ENCODE measurements around the gene SPART.
"Not testable (repeated sequence)": the region's sequence is repeated elsewhere in the genome, so short reads cannot be mapped to it uniquely, and the experiment has no call there.

Gene SPART

GRCh38 chr13:36356058-36356457 is 9.9 kb upstream of the SPART start:
- no peak for DNase-seq (ENCODE audit: low read depth)
- no peak overlapping the region for H3K4me3 ChIP-seq (ENCODE audit: low read depth, low read length)

- no peak for DNase-seq (ENCODE audit: low read depth)
- no peak overlapping the region for H3K4me3 ChIP-seq (ENCODE audit: low read depth, low read length)
These were observed 9.4 kb upstream of the SPART start for GRCh38 chr13:36355632-36356031.

DNA sequence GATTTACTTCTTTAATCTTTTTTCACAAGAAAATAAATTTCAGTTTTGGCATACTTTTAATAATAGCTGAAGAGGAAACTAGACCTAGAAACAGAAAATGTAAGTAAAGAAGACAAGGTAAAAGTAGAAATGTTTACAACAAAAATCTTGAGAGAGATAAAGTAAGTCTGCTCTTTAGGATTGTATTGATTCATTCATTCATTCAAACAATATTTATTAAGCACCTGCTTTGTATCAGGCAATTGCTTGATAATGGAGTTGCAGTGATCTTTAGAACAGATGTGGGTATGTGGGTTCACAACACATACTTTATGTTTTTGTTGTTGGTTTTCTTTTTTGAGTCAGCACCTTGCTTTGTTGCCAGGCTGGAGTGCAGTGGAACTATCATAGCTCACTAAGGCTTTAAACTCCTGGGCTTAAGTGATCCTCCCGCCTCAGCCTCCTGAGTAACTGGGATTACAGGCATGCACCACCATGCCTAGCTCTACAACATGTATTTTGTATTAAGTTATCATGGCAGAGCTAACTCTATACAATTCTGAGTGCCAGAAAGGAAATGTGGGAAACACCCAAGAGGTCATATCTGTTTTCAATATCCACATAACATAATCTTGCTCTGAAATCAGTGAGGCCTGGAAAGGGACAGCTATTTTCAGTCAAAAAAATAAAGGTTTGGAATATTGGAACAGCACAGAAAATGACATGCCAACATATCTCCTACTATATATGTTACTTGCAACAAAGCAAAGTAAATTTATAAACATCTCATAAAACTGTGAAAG is 8.8 kb upstream of the SPART start:
- DNase-seq (ENCODE audit: low read depth) = no peak
- H3K4me3 ChIP-seq (ENCODE audit: low read depth, low read length) = no peak overlapping the region

GRCh38 chr13:36353001-36353400 is 6.8 kb upstream of the SPART start:
- no peak for DNase-seq (ENCODE audit: low read depth)
- no peak overlapping the region for H3K4me3 ChIP-seq (ENCODE audit: low read depth, low read length)

DNA sequence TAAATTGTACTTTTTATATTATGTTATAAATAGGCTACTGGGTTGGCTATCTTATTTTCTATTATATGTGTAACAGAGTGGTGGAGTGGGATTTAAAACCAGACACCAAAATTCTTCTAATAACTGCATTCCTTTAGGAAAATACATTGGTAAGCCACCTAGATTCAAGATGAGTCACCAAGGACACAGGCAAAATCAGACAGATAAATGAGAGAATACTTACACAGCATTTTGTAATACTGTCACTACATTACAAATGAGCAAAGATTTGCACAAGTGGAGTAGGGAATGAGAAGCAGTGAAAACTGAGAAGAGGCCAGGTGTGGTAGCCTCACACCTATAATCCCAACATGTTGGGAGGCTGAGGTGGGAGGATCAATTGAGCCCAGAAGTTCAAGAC is 6.2 kb upstream of the SPART start:
- no peak for DNase-seq (ENCODE audit: low read depth)

GRCh38 chr13:36347531-36348210 is 1.5 kb upstream of the SPART start:
- no peak overlapping the region for H3K4me3 ChIP-seq (ENCODE audit: low read depth, low read length)
- DNase-seq (ENCODE audit: low read depth) = no peak

More for the DNA sequence above, 6.2 kb upstream of the SPART start:
- H3K4me3 ChIP-seq (ENCODE audit: low read depth, low read length) = no peak overlapping the region

DNA sequence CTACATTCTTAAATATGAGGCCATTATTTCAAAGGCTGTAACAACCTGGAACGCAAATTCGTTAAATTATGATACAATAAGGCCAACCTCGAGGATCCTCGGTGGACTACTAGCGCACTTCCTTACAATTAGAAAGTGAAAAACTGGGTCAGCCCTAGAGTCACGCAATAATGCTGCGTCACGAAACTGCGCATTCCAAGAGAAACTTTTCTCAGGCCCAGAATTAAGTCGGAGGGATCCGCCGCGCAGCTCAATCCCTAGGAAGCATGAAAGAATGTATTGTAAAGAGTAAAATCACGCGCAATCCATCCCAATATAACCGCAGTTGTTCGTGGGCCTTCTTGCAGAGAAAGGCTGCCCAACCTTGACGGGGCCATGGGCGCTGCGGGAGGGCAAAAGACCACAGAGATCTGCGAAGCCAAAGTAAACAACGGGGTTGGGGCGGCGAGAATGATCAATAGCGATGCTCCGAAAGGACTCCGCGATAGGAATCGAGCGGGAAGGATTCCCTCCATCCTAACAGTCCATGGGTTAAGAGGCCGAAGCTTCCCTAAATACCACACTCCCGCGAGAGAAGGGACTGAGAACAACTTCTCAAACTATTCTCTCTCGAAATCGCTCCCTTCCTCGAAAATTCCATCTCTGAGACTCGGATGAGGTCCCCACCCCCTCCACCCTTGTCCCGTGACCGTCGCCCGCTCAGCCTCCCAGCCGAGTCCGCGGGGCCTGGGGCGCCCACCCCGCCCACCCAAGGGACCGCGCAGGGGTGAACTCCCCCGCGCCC is 564 bp downstream of the SPART start:
- H3K4me3 ChIP-seq (ENCODE audit: low read depth, low read length) = peak overlapping the region; percentile 85
- DNase-seq (ENCODE audit: low read depth) = peak; percentile 74

GRCh38 chr13:36344886-36345437 is 1.2 kb downstream of the SPART start:
- H3K4me3 ChIP-seq (ENCODE audit: low read depth, low read length) = peak overlapping the region; percentile 85
- no peak for DNase-seq (ENCODE audit: low read depth)

DNA sequence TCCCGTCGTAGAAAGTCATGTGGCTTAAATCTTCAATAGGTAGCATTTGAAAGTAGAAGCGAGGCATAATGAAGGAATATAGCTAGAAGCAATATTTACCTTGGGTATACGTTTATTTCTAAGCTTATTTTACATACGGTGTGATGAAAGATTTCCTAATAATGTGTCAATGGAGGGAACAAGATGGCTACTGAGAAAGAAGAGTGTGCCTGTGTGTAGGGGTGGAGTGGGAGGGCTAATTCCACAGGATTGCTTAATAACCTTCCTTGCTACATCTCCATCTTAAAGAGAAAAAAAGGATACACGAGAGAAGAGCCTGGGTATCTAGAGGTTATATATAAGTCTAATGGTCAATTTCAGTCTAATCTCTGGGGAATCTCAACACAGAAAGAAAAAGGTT is 2.0 kb downstream of the SPART start:
- peak overlapping the region; percentile 85 for H3K4me3 ChIP-seq (ENCODE audit: low read depth, low read length)
- DNase-seq (ENCODE audit: low read depth) = peak; percentile 83

- H3K4me3 ChIP-seq (ENCODE audit: low read depth, low read length) = no peak overlapping the region
- DNase-seq (ENCODE audit: low read depth) = no peak
These were observed 2.4 kb downstream of the SPART start for GRCh38 chr13:36343766-36344165.

GRCh38 chr13:36342715-36343114 is 3.5 kb downstream of the SPART start:
- no peak overlapping the region for H3K4me3 ChIP-seq (ENCODE audit: low read depth, low read length)
- DNase-seq (ENCODE audit: low read depth) = no peak

DNA sequence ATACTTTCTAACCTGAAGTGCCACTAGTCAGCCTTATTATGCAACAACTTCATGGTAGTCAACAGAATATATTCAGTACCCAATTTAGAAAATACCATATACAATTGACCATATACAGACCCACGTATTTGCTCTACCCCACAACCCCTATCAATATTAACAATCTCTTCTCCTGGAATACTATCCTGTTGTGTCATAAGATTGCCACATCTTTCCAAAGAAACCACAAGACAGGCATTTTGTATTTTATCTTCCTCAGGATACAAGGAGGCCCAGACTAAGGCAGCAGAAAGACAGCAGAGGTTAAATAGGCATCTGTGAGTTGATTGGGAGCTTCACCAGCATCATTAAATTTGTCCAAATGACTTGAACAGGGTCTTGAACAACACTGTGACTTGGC is 4.5 kb downstream of the SPART start:
- no peak overlapping the region for H3K4me3 ChIP-seq (ENCODE audit: low read depth, low read length)
- no peak for DNase-seq (ENCODE audit: low read depth)

- DNase-seq (ENCODE audit: low read depth) = no peak
- no peak overlapping the region for H3K4me3 ChIP-seq (ENCODE audit: low read depth, low read length)
These were observed 6.5 kb downstream of the SPART start for GRCh38 chr13:36339600-36340155.

- DNase-seq (ENCODE audit: low read depth) = no peak
- no peak overlapping the region for H3K4me3 ChIP-seq (ENCODE audit: low read depth, low read length)
These were observed 8.1 kb downstream of the SPART start for GRCh38 chr13:36337938-36338641.

GRCh38 chr13:36332986-36333385 is 13.2 kb downstream of the SPART start:
- DNase-seq (ENCODE audit: low read depth) = no peak
- H3K4me3 ChIP-seq (ENCODE audit: low read depth, low read length) = no peak overlapping the region

DNA sequence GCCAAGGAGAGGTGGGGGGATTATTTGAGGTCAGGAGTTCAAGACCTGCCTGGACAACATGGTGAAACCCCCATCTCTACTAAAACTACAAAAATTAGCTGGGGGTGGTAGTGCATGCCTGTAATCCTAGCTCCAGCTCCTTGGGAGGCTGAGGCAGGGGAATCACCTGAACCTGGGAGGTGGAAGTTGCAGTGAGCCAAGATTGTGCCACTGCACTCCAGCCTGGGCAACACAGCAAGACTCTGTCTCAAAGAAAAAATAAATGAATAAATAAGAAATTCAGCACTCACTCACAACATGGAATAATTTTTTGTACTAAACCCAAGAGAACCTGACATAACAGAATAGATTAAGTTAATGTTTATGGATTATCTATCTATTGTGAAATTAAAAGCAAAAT is 13.9 kb downstream of the SPART start:
- not testable (repeated sequence) for H3K4me3 ChIP-seq (ENCODE audit: low read depth, low read length); DNase-seq (ENCODE audit: low read depth)

DNA sequence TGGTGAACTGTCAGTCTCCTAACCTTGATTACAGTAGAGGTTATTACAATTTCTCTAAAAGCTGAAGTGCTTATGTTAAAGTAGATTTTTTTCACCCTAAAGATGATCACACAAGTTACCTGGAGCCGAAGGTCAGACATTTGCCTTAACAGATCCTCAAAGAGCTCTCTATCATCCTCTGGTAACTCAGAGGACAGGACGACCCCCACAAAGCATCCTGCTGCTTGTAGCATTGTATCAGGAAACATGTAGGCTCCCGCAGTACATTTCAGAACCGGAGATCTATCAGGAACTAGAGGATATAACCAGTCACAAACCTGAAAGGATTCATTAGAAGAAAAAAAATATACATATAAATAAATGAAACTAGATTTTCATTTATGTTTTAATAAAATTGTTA is 14.9 kb downstream of the SPART start:
- no peak for DNase-seq (ENCODE audit: low read depth)
- H3K4me3 ChIP-seq (ENCODE audit: low read depth, low read length) = no peak overlapping the region

DNA sequence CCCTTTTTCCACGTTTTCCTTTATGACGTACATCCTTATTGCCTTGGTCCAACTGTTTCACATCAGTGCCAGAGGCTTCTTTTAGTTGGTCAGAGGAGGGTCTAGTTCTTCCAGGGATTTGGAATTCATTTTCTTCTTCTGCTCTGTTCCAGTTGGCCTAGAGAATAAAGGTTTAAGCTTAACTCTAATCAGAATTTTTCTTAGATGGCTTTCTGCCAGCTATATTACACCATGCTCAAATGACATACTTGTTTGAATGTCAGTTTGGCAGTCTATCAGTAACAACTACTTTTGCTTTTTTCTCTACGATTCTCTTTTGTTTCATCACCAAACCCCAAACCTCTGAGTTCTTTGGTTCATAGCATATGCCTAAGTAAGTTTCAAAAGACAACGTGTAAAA is 16.8 kb downstream of the SPART start:
- no peak for DNase-seq (ENCODE audit: low read depth)
- H3K4me3 ChIP-seq (ENCODE audit: low read depth, low read length) = no peak overlapping the region

- H3K4me3 ChIP-seq (ENCODE audit: low read depth, low read length) = no peak overlapping the region
- no peak for DNase-seq (ENCODE audit: low read depth)
These were observed 17.4 kb downstream of the SPART start for GRCh38 chr13:36328821-36329220.

All from skeletal muscle cell (primary cell).